K562 (cell line): ENCODE data around the gene GATAD2B.

Source experiments
- EZH2 ChIP-seq: IDR thresholded peaks from 2 replicates; pipeline ENCODE4 v1.6.1; 2012; ENCODE audit warnings: low read depth, mild to moderate bottlenecking, inconsistent platforms, low read length, borderline replicate concordance
- SMAD1 ChIP-seq: fragments of 150-350 bp; IDR thresholded peaks from 2 replicates; pipeline ENCODE4 v1.6.1; 2014; ENCODE audit warnings: low read length, low read depth; ENCODE audit not compliant: partially characterized antibody
- TF ChIP-seq, protein P1 (sequence below), 3 experiments: IDR thresholded peaks in 2 of 3; conservative IDR thresholded peaks in 1 of 3; 2 replicates each; pipeline ENCODE4 v1.5.1; 2011 to 2012; ENCODE audit warnings: low read length in 3 of 3, mild to moderate bottlenecking in 3 of 3, control low read depth in 2 of 3, improper control_type of control experiment in 1 of 3, inconsistent platforms in 1 of 3, low read depth in 1 of 3, mixed read lengths in 1 of 3, moderate library complexity in 1 of 3; ENCODE audit not compliant: insufficient read depth in 2 of 3
- TF ChIP-seq, protein P2 (sequence below): sonication (generic); formaldehyde crosslinking; IDR thresholded peaks from 2 replicates; pipeline ENCODE4 v1.8.0; 2022; ENCODE audit warnings: missing genetic modification reagents, mild to moderate bottlenecking, borderline replicate concordance

DNA sequence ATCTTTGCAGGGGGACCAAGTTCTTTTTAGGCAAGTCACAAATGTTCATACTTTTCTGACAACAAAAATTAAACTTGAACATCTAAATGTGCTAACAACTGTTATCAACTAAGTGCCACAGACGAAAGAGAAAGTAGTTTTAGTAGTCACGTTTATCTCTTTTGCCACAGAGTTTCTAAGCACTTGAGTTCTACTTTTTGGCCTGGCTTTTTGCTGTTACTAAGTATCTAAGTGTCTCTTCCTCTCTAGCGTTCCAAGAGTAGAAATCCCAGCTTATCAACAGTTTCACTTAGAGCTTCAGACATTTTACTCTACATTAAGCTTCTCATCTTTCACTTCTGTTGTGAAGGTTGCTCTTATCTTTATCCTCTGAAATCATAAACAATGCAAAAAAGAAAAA lies 34.2 kb downstream of the GATAD2B start:
- TF ChIP-seq, protein P1, sequence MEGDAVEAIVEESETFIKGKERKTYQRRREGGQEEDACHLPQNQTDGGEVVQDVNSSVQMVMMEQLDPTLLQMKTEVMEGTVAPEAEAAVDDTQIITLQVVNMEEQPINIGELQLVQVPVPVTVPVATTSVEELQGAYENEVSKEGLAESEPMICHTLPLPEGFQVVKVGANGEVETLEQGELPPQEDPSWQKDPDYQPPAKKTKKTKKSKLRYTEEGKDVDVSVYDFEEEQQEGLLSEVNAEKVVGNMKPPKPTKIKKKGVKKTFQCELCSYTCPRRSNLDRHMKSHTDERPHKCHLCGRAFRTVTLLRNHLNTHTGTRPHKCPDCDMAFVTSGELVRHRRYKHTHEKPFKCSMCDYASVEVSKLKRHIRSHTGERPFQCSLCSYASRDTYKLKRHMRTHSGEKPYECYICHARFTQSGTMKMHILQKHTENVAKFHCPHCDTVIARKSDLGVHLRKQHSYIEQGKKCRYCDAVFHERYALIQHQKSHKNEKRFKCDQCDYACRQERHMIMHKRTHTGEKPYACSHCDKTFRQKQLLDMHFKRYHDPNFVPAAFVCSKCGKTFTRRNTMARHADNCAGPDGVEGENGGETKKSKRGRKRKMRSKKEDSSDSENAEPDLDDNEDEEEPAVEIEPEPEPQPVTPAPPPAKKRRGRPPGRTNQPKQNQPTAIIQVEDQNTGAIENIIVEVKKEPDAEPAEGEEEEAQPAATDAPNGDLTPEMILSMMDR (IDR thresholded peaks at IDR 0.05 in 2 of 3, conservative IDR thresholded peaks at IDR 0.05 in 1 of 3; ENCODE audit: insufficient read depth in 2 of 3, low read depth in 1 of 3, low read length in 3 of 3) = no peak
- no peak for TF ChIP-seq EZH2
- no peak for TF ChIP-seq SMAD1
- TF ChIP-seq, protein P2, sequence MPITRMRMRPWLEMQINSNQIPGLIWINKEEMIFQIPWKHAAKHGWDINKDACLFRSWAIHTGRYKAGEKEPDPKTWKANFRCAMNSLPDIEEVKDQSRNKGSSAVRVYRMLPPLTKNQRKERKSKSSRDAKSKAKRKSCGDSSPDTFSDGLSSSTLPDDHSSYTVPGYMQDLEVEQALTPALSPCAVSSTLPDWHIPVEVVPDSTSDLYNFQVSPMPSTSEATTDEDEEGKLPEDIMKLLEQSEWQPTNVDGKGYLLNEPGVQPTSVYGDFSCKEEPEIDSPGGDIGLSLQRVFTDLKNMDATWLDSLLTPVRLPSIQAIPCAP (CRISPR knock-in tag) = no peak
